Large intestine (tissue), 3 donors: ENCODE results near the gene TUNAR. TPM values are rescaled to one million over a fixed set of nuclear protein-coding genes. Genes with fewer than 3 reads are reported as not detected.
A peak's percentile ranks its signal among the peaks of the same experiment; 100 is the strongest.

Source experiments
- DNase-seq, 2 donors: peaks; one replicate each; pipeline versions ENCODE4 v3.0.0 to v3.0.0-alpha.2; 2013
- H3K27ac ChIP-seq: one replicate; pipeline ENCODE4 v1.5.1; 2013; ENCODE audit warnings: low read length
- H3K27me3 ChIP-seq: 2 replicates; pipeline ENCODE4 v1.6.1; 2013; ENCODE audit warnings: low read length; ENCODE audit not compliant: control insufficient read depth, insufficient read depth
- H3K36me3 ChIP-seq: 2 replicates; pipeline ENCODE4 v1.6.1; 2013; ENCODE audit warnings: low read length; ENCODE audit not compliant: control insufficient read depth, insufficient read depth
- H3K4me1 ChIP-seq: one replicate; pipeline ENCODE4 v1.6.1; 2013; ENCODE audit warnings: low read length; ENCODE audit not compliant: control insufficient read depth, insufficient read depth
- H3K4me3 ChIP-seq: one replicate; pipeline ENCODE4 v1.5.1; 2013; ENCODE audit warnings: low read length
- H3K9me3 ChIP-seq: one replicate; pipeline ENCODE4 v1.6.1; 2013; ENCODE audit warnings: mild to moderate bottlenecking, low read depth, low read length, moderate library complexity; ENCODE audit not compliant: control insufficient read depth
- WGBS: methylation state at CpG from one replicate; pipeline ENCODE4 v1.1.5; 2013; ENCODE audit warnings: low lambda C conversion rate; ENCODE audit not compliant: insufficient coverage; 5-methylcytosine and 5-hydroxymethylcytosine counted together
- polyA plus RNA-seq: library from polyadenylated mRNA; unstranded; fragments of 120-200 nt; gene quantifications from one replicate; pipeline ENCODE4 v1.2.1, GENCODE V29; 2013

The TUNAR gene
- polyA plus RNA-seq, 1 donor = 0.85 TPM

GRCh38 chr14:95889236-95889979 lies 12.8 kb downstream of the TUNAR start:
- H3K4me1 ChIP-seq = no peaks in the 10 kb centered on the region
- no CpG with 5 or more reads among the region's 11 CpGs for WGBS
- no peak for DNase-seq

GRCh38 chr14:95891742-95892141 lies 15.1 kb downstream of the TUNAR start:
- no peak overlapping the region for H3K27ac ChIP-seq
- H3K27me3 ChIP-seq = no peaks in the 10 kb centered on the region
- H3K36me3 ChIP-seq = no peaks in the 10 kb centered on the region
- H3K4me3 ChIP-seq = no peak overlapping the region
- DNase-seq = no peak
- WGBS = no CpG with 5 or more reads among the region's 3 CpGs
- no peaks in the 10 kb centered on the region for H3K4me1 ChIP-seq
- no peaks in the 10 kb centered on the region for H3K9me3 ChIP-seq

More at GRCh38 chr14:95889236-95889979, 12.8 kb downstream of the TUNAR start:
- Histone ChIP-seq H3K27ac (no peak overlapping the region), H3K9me3 (no peaks in the 10 kb centered on the region), H3K36me3 (no peaks in the 10 kb centered on the region), H3K27me3 (no peaks in the 10 kb centered on the region), H3K4me3 (no peak overlapping the region)

GRCh38 chr14:95892142-95892541 lies 15.5 kb downstream of the TUNAR start:
- no peak for DNase-seq
- no peaks in the 10 kb centered on the region for H3K27me3 ChIP-seq
- no peak overlapping the region for H3K27ac ChIP-seq
- no peaks in the 10 kb centered on the region for H3K4me1 ChIP-seq
- WGBS = no CpG with 5 or more reads among the region's 11 CpGs
- H3K9me3 ChIP-seq = no peaks in the 10 kb centered on the region
- no peak overlapping the region for H3K4me3 ChIP-seq
- no peaks in the 10 kb centered on the region for H3K36me3 ChIP-seq

GRCh38 chr14:95895720-95896119 lies 19.1 kb downstream of the TUNAR start:
- H3K27me3 ChIP-seq = no peaks in the 10 kb centered on the region
- no peaks in the 10 kb centered on the region for H3K36me3 ChIP-seq
- H3K27ac ChIP-seq = no peak overlapping the region
- H3K4me1 ChIP-seq = no peaks in the 10 kb centered on the region
- DNase-seq = peak in 1 of 2 donors; percentile 14
- no CpG with 5 or more reads among the region's 10 CpGs for WGBS
- H3K4me3 ChIP-seq = no peak overlapping the region
- H3K9me3 ChIP-seq = no peaks in the 10 kb centered on the region

- H3K9me3 ChIP-seq = no peaks in the 10 kb centered on the region
- no peak overlapping the region for H3K4me3 ChIP-seq
- no peaks in the 10 kb centered on the region for H3K4me1 ChIP-seq
- DNase-seq = no peak
- H3K27me3 ChIP-seq = no peaks in the 10 kb centered on the region
- H3K27ac ChIP-seq = no peak overlapping the region
- 100% methylated on average over 1 of the region's 7 CpGs for WGBS
- no peaks in the 10 kb centered on the region for H3K36me3 ChIP-seq
Measured at GRCh38 chr14:95896498-95897135, 20.0 kb downstream of the TUNAR start.

GRCh38 chr14:95897280-95897679 lies 20.6 kb downstream of the TUNAR start:
- H3K4me3 ChIP-seq = no peak overlapping the region
- no peaks in the 10 kb centered on the region for H3K36me3 ChIP-seq
- no CpG with 5 or more reads among the region's 3 CpGs for WGBS
- no peak for DNase-seq
- no peaks in the 10 kb centered on the region for H3K9me3 ChIP-seq
- H3K4me1 ChIP-seq = no peaks in the 10 kb centered on the region
- H3K27me3 ChIP-seq = no peaks in the 10 kb centered on the region
- no peak overlapping the region for H3K27ac ChIP-seq

GRCh38 chr14:95901054-95901453 lies 24.4 kb downstream of the TUNAR start:
- Histone ChIP-seq H3K4me3 (no peak overlapping the region), H3K4me1 (no peaks in the 10 kb centered on the region), H3K9me3 (no peaks in the 10 kb centered on the region), H3K36me3 (no peaks in the 10 kb centered on the region), H3K27me3 (no peaks in the 10 kb centered on the region), H3K27ac (no peak overlapping the region)
- WGBS = no CpG with 5 or more reads among the region's 6 CpGs
- DNase-seq = no peak

- no peak for DNase-seq
- Histone ChIP-seq H3K9me3 (no peaks in the 10 kb centered on the region), H3K4me3 (no peak overlapping the region), H3K27ac (no peak overlapping the region), H3K27me3 (no peaks in the 10 kb centered on the region), H3K4me1 (no peaks in the 10 kb centered on the region), H3K36me3 (no peaks in the 10 kb centered on the region)
- no CpG with 5 or more reads among the region's 10 CpGs for WGBS
Measured at GRCh38 chr14:95902273-95902826, 25.7 kb downstream of the TUNAR start.

GRCh38 chr14:95903165-95903564 lies 26.5 kb downstream of the TUNAR start:
- Histone ChIP-seq H3K9me3 (no peaks in the 10 kb centered on the region), H3K27ac (no peak overlapping the region), H3K4me1 (no peaks in the 10 kb centered on the region), H3K27me3 (no peaks in the 10 kb centered on the region), H3K4me3 (no peak overlapping the region), H3K36me3 (no peaks in the 10 kb centered on the region)
- no CpG with 5 or more reads among the region's 5 CpGs for WGBS
- no peak for DNase-seq

GRCh38 chr14:95903616-95904107 lies 27.0 kb downstream of the TUNAR start:
- H3K36me3 ChIP-seq = no peaks in the 10 kb centered on the region
- no peaks in the 10 kb centered on the region for H3K9me3 ChIP-seq
- H3K4me3 ChIP-seq = no peak overlapping the region
- H3K27ac ChIP-seq = no peak overlapping the region
- WGBS = 100% methylated on average over 1 of the region's 4 CpGs
- H3K4me1 ChIP-seq = no peaks in the 10 kb centered on the region
- H3K27me3 ChIP-seq = no peaks in the 10 kb centered on the region
- DNase-seq = no peak
